Stimulated activated CD8-positive, alpha-beta memory T cell treated with anti-CD3 and anti-CD28 coated beads, Interleukin-2, amount 100 ng/mL, for 1 hour (primary cell): ENCODE data around the gene MAP3K14.
"Not testable (repeated sequence)": the region's sequence is repeated elsewhere in the genome, so short reads cannot be mapped to it uniquely, and the experiment has no call there.

ENCODE experiments used
- DNase-seq, 2 donors: peaks; one replicate each; pipeline ENCODE4 v3.0.0-alpha.2; 2020; ENCODE audit warnings: low read depth in 2 of 2

Gene MAP3K14

GRCh38 chr17:45316434-45317110 lies at the start of gene MAP3K14:
TSS of gene MAP3K14 (minus strand) at chr17:45317020. CDS start at chr17:45290745, 26,275 bp downstream.
- peak; percentile 38 to 47 for DNase-seq

GRCh38 chr17:45366049-45366448 lies 49.2 kb upstream of the MAP3K14 start:
- DNase-seq: no peak

GRCh38 chr17:45364531-45365390 lies 47.9 kb upstream of the MAP3K14 start:
- no peak for DNase-seq

- no peak for DNase-seq
Measured at GRCh38 chr17:45363498-45363897, 46.7 kb upstream of the MAP3K14 start.

GRCh38 chr17:45361976-45362375 lies 45.2 kb upstream of the MAP3K14 start:
- no peak for DNase-seq

- no peak for DNase-seq
Measured at GRCh38 chr17:45361451-45361850, 44.6 kb upstream of the MAP3K14 start.

- DNase-seq: no peak
Measured at GRCh38 chr17:45357364-45357997, 40.7 kb upstream of the MAP3K14 start.

GRCh38 chr17:45355087-45355486 lies 38.3 kb upstream of the MAP3K14 start:
- DNase-seq: no peak

GRCh38 chr17:45353043-45353442 lies 36.2 kb upstream of the MAP3K14 start:
- DNase-seq: no peak

GRCh38 chr17:45351831-45352230 lies 35.0 kb upstream of the MAP3K14 start:
- no peak for DNase-seq

- no peak for DNase-seq
Measured at GRCh38 chr17:45347444-45347843, 30.6 kb upstream of the MAP3K14 start.

GRCh38 chr17:45346216-45347015 lies 29.6 kb upstream of the MAP3K14 start:
- DNase-seq: no peak

- no peak for DNase-seq
Measured at GRCh38 chr17:45345554-45346215, 28.9 kb upstream of the MAP3K14 start.

GRCh38 chr17:45345246-45345553 lies 28.4 kb upstream of the MAP3K14 start:
- no peak for DNase-seq

GRCh38 chr17:45343967-45344664 lies 27.3 kb upstream of the MAP3K14 start:
- DNase-seq: not testable (repeated sequence)

- no peak for DNase-seq
Measured at GRCh38 chr17:45342871-45343526, 26.2 kb upstream of the MAP3K14 start.

- no peak for DNase-seq
Measured at GRCh38 chr17:45342306-45342705, 25.5 kb upstream of the MAP3K14 start.

- no peak for DNase-seq
Measured at GRCh38 chr17:45341533-45342158, 24.8 kb upstream of the MAP3K14 start.
